ENCODE results near the gene DDX10. TPM values are rescaled to one million over a fixed set of nuclear protein-coding genes. Genes with fewer than 3 reads are reported as not detected.

Gene DDX10
- total and polyA plus RNA-seq, 2 experiments from 2014 or later = 32.4 to 37.8 TPM

GRCh38 chr11:108943853-108944252, 279.0 kb downstream of the DDX10 start:
- no peak for ATAC-seq
- Histone ChIP-seq H3K27ac (ENCODE audit: low read depth) (no peak overlapping the region; the same call in 1 of the 2 replicates), H4K20me1 (replicated peaks; ENCODE audit: insufficient read depth) (no peaks in the 10 kb centered on the region), H3K79me2 (replicated peaks; ENCODE audit: insufficient read depth) (no peaks in the 10 kb centered on the region), H3F3A (replicated peaks; ENCODE audit: low read depth) (no peaks in the 10 kb centered on the region), H3K4me1 (ENCODE audit: insufficient read depth) (no peaks in the 10 kb centered on the region), H3K27me3 (ENCODE audit: insufficient read depth) (no peaks in the 10 kb centered on the region), H3K4me3 (no peak overlapping the region), H3K36me3 (ENCODE audit: insufficient read depth) (no peaks in the 10 kb centered on the region), H3K9me2 (ENCODE audit: insufficient read depth) (peaks cover 4% of the 10 kb centered on the region; the same call in 1 of the 2 replicates), H3K4me2 (no peak overlapping the region), H2AFZ (no peak overlapping the region)
- H3K36me3 Mint-ChIP-seq (ENCODE audit: low read depth) = peaks cover 8% of the 10 kb centered on the region; the same call in 2 of the 3 replicates
- H3K27me3 Mint-ChIP-seq (ENCODE audit: insufficient read depth, low read depth, poor library complexity) = no peaks in the 10 kb centered on the region
- H3K27ac Mint-ChIP-seq = no peak overlapping the region
- H3K9me3 Mint-ChIP-seq = no peaks in the 10 kb centered on the region
- H3K4me1 Mint-ChIP-seq = no peaks in the 10 kb centered on the region; the same call in 2 of the 3 replicates
- DNase-seq (ENCODE audit: low spot score) = no peak
- no peak overlapping the region for H3K4me3 Mint-ChIP-seq
- TF ChIP-seq, protein P1, sequence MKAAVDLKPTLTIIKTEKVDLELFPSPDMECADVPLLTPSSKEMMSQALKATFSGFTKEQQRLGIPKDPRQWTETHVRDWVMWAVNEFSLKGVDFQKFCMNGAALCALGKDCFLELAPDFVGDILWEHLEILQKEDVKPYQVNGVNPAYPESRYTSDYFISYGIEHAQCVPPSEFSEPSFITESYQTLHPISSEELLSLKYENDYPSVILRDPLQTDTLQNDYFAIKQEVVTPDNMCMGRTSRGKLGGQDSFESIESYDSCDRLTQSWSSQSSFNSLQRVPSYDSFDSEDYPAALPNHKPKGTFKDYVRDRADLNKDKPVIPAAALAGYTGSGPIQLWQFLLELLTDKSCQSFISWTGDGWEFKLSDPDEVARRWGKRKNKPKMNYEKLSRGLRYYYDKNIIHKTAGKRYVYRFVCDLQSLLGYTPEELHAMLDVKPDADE (IDR thresholded peaks at IDR 0.05) = no peak
- TF ChIP-seq JUNB (IDR thresholded peaks at IDR 0.05; ENCODE audit: unreplicated experiment) (no peak), ZNF331 (CRISPR knock-in tag; IDR thresholded peaks at IDR 0.05; ENCODE audit: low read depth) (no peak), CTCF (conservative IDR thresholded peaks at IDR 0.05; ENCODE audit: low read depth in 2 of 2) (no peak), EZH2phosphoT487 (IDR thresholded peaks at IDR 0.05; ENCODE audit: unreplicated experiment) (no peak), EZH2 (IDR thresholded peaks at IDR 0.05; ENCODE audit: low read depth, unreplicated experiment) (no peak), STAT1 (IDR thresholded peaks at IDR 0.05; ENCODE audit: unreplicated experiment) (no peak), CREB1 (CRISPR knock-in tag; IDR thresholded peaks at IDR 0.05; ENCODE audit: low read depth) (no peak), NANOG (IDR thresholded peaks at IDR 0.05; ENCODE audit: borderline replicate concordance) (no peak), ZNF114 (CRISPR knock-in tag; IDR thresholded peaks at IDR 0.05) (no peak), POLR2AphosphoS5 (IDR thresholded peaks at IDR 0.05; ENCODE audit: low read depth) (no peak)
- TF ChIP-seq, protein P2, sequence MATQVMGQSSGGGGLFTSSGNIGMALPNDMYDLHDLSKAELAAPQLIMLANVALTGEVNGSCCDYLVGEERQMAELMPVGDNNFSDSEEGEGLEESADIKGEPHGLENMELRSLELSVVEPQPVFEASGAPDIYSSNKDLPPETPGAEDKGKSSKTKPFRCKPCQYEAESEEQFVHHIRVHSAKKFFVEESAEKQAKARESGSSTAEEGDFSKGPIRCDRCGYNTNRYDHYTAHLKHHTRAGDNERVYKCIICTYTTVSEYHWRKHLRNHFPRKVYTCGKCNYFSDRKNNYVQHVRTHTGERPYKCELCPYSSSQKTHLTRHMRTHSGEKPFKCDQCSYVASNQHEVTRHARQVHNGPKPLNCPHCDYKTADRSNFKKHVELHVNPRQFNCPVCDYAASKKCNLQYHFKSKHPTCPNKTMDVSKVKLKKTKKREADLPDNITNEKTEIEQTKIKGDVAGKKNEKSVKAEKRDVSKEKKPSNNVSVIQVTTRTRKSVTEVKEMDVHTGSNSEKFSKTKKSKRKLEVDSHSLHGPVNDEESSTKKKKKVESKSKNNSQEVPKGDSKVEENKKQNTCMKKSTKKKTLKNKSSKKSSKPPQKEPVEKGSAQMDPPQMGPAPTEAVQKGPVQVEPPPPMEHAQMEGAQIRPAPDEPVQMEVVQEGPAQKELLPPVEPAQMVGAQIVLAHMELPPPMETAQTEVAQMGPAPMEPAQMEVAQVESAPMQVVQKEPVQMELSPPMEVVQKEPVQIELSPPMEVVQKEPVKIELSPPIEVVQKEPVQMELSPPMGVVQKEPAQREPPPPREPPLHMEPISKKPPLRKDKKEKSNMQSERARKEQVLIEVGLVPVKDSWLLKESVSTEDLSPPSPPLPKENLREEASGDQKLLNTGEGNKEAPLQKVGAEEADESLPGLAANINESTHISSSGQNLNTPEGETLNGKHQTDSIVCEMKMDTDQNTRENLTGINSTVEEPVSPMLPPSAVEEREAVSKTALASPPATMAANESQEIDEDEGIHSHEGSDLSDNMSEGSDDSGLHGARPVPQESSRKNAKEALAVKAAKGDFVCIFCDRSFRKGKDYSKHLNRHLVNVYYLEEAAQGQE (IDR thresholded peaks at IDR 0.05; ENCODE audit: unreplicated experiment) = no peak
- TF ChIP-seq, protein P3, sequence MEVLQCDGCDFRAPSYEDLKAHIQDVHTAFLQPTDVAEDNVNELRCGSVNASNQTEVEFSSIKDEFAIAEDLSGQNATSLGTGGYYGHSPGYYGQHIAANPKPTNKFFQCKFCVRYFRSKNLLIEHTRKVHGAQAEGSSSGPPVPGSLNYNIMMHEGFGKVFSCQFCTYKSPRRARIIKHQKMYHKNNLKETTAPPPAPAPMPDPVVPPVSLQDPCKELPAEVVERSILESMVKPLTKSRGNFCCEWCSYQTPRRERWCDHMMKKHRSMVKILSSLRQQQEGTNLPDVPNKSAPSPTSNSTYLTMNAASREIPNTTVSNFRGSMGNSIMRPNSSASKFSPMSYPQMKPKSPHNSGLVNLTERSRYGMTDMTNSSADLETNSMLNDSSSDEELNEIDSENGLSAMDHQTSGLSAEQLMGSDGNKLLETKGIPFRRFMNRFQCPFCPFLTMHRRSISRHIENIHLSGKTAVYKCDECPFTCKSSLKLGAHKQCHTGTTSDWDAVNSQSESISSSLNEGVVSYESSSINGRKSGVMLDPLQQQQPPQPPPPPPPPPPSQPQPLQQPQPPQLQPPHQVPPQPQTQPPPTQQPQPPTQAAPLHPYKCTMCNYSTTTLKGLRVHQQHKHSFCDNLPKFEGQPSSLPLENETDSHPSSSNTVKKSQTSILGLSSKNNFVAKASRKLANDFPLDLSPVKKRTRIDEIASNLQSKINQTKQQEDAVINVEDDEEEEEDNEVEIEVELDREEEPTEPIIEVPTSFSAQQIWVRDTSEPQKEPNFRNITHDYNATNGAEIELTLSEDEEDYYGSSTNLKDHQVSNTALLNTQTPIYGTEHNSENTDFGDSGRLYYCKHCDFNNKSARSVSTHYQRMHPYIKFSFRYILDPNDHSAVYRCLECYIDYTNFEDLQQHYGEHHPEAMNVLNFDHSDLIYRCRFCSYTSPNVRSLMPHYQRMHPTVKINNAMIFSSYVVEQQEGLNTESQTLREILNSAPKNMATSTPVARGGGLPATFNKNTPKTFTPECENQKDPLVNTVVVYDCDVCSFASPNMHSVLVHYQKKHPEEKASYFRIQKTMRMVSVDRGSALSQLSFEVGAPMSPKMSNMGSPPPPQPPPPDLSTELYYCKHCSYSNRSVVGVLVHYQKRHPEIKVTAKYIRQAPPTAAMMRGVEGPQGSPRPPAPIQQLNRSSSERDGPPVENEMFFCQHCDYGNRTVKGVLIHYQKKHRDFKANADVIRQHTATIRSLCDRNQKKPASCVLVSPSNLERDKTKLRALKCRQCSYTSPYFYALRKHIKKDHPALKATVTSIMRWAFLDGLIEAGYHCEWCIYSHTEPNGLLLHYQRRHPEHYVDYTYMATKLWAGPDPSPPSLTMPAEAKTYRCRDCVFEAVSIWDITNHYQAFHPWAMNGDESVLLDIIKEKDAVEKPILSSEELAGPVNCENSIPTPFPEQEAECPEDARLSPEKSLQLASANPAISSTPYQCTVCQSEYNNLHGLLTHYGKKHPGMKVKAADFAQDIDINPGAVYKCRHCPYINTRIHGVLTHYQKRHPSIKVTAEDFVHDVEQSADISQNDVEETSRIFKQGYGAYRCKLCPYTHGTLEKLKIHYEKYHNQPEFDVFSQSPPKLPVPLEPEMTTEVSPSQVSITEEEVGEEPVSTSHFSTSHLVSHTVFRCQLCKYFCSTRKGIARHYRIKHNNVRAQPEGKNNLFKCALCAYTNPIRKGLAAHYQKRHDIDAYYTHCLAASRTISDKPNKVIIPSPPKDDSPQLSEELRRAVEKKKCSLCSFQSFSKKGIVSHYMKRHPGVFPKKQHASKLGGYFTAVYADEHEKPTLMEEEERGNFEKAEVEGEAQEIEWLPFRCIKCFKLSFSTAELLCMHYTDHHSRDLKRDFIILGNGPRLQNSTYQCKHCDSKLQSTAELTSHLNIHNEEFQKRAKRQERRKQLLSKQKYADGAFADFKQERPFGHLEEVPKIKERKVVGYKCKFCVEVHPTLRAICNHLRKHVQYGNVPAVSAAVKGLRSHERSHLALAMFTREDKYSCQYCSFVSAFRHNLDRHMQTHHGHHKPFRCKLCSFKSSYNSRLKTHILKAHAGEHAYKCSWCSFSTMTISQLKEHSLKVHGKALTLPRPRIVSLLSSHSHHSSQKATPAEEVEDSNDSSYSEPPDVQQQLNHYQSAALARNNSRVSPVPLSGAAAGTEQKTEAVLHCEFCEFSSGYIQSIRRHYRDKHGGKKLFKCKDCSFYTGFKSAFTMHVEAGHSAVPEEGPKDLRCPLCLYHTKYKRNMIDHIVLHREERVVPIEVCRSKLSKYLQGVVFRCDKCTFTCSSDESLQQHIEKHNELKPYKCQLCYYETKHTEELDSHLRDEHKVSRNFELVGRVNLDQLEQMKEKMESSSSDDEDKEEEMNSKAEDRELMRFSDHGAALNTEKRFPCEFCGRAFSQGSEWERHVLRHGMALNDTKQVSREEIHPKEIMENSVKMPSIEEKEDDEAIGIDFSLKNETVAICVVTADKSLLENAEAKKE (CRISPR knock-in tag; IDR thresholded peaks at IDR 0.05) = no peak
